Activated naive CD4-positive, alpha-beta T cell treated with Interleukin-2 at 50 U/mL for 16 hours (primary cell): ENCODE results near the gene ATRN.

Experiments
- DNase-seq: peaks from one replicate; pipeline ENCODE4 v3.0.0-alpha.2; 2020

ATRN gene

DNA sequence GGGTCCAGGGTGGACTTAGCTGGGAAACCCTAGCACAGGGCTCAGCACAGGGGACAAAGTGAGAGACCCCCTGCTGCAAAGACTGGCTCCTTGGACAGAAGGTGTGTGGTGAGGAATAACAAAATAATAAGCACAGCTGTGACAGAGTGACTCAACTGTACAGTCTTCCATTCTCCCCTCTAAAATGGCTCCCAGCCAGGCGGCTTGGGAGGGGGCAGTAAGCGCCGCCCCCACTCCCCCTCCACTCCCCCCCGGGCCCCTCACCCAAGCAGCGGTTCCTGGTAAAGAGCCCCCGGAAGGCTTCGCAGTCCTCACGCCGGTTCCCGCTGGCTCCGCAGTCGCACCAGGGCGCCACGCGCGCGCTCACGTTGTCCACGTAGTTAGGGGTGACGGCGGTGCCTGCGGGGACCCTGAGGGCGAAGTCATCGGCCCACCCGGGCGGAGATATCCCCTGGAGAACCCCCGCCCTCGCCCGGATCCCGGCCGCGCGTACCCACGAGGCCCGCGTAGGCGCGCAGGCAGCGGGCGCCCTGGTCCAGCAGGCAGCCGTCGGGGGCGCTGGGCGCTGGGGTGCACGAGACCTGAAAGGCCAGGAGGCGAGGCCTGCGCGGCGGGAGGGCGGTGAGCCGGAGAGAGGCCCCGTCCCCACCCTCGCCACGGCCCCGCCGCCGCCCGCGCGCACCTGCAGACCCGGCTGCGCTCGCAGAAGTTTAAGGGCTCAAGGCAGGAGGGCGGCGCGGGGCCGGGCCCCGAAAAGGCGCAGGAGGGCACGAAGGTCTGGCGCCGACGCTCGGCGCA is 189.6 kb downstream of the ATRN start:
- DNase-seq: no peak

- DNase-seq: no peak
Observed at GRCh38 chr20:3661060-3661813, 190.4 kb downstream of the ATRN start.

GRCh38 chr20:3661814-3662665 is 191.2 kb downstream of the ATRN start:
- DNase-seq: no peak

DNA sequence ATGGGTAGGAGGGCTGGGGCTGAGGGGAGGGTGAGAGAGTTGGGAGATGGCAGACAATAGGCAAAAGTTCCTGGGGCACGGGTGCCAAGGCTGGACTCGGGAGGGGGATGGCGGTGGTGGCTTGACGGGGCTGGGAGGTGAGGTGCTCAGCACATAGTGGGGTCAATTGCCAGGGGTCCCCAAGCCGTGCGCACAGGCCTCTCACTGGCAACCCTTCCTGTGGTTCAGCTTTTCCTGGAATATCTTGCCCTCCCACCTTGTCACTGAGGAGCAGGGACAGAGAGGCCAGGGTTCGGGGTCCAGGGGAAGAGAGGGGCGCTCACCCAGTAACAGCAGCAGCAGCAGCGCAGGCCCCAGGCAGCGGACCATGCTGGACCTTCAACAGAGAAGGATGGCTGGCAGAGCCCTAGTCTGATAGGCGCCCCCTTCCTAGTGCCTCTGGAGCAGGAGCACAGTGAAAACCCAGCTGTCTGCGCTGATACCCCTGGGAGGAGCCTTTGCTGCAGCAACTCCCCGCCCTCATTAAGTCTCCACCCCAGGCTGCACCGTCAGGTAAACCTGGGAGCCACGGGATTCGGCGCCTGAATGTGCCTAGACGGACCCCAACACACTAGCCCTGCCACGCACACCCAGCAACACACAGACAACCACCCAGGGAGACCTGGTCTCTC is 192.3 kb downstream of the ATRN start, which contains the start of gene GFRA4:
GFRA4 (minus strand) TSS at position 369 of the 671 bp plus-strand sequence; CDS start at position 369, 0 bp downstream.
- no peak for DNase-seq

DNA sequence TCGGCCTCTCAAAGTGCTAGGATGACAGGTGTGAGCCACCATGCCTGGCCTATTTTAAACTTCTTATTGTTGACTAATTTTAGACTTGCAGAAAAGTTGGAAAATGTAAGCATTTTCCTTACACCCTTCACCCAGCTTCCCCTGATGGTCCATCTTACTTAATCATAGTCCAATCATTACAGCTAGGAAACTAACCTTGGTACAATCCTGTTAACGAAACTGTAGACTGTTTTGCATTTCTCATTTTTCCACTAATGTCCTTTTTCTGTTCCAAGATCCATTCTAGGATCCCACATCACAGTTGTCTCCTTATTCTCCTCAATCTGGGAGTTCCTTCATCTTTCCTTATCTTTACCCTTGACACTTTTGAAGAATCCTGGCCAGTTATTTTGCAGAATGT is 193.0 kb downstream of the ATRN start:
- DNase-seq: no peak

DNA sequence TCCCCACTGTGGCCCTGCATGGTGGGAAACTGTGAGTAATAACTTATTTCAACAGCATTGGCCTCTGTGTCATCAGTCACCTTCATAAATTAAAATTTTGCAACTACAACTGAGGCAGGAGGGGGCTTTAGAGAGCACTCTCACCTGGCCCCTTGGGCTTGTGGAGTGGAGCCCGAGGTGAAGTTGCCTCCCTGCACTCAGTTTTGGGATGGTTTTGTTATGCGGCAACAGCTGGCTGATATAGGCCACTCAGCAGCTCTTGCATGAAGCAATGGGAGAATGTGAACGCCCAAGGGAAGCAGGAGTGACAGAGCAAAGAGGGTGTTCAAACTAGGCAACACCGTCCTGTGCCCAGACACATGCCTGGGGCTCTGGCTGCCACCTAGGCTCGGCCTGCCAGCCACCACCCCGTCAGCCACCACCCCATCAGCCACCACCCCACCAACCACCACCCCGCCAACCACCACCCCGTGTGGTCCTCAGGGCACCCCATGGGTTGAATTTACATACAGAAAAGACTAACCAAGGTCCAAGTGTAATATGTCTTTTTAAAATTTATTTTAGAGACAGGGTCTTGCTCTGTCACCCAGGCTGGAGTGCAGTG is 196.7 kb downstream of the ATRN start:
- no peak for DNase-seq

DNA sequence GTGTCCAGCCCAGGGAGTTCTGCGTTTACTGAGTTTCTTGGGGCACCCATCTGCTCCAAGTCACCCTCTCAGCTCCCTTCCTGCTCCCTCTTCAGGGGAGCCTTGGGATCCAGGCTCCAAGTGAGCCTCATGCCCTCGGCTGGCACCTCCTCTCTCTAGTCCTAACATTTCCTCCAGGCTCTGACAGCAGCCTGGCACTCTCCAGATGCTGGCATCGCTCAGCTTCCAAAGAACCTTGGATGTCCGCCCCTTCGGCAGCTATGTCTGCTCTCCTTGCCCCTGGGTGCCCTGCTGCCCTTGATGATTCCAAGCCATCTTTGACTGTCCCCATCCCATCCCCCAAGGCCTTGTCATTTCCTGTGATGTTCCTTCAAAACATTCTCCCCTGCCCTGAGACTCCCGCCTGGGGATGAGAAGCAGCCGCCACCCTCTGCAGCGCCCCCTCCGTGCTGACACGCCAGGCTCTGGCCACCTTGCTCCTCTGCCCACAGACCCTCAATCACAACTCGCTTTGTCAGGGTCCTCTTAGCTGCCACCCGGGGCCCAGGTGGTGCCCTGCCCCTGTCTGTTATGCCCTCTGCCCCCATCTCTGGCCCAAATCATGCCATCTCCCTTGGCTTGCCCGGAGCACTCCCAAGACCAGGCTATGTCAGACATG is 199.0 kb downstream of the ATRN start:
- DNase-seq: no peak

DNA sequence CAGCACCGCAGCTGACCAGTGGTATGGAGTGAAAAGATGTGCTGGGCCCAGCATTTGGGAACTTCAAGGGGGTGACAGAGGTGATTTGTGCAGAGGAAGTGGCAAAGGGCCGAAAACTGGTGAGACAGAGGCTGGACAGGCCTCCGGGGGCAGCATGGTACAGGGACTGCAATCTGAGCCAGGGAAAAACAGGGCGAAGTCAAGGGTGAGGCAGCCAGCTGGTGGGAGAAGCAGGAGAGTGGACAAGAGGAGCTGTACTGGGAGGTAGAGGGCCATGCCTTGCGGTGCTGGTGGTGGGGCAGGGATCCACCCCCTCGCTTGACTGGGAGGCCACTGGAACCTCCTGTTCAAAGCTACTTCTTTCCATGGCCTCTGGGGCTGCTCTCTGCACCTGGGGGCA is 199.7 kb downstream of the ATRN start:
- DNase-seq: no peak

GRCh38 chr20:3670945-3671344 is 200.1 kb downstream of the ATRN start:
- DNase-seq: no peak

- no peak for DNase-seq
Observed at GRCh38 chr20:3671986-3672546, 201.2 kb downstream of the ATRN start.

DNA sequence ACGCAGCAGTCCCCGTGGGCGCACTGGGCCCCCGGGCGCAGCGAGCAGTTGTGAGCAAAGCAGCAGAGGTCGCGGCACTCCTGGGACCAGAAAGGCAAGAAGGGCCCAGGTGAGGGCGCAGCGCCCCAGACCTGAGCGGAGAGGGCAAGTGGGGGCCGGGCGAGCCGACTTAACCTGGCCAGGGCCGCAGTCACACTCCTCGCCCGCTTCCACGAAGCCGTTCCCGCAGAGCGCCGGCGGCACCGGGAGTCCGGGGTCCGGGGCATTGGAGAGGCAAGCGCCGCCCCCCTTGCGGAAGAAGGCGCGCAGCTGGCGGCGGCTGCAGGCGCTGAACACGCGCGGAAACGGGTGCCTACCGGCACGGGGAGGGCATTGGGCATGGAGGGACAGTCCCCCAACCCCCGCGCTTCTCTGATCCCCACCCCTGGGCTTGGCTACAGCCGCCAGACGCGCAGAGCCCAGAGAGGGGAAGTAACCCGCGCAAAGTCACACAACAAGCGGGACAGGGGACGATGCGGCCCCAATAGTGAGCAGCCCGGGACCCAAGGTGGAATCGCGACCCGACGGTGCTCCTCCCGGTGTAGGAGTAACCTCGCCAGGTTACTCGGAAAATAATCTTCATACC is 201.8 kb downstream of the ATRN start:
- peak; percentile 4 for DNase-seq

DNA sequence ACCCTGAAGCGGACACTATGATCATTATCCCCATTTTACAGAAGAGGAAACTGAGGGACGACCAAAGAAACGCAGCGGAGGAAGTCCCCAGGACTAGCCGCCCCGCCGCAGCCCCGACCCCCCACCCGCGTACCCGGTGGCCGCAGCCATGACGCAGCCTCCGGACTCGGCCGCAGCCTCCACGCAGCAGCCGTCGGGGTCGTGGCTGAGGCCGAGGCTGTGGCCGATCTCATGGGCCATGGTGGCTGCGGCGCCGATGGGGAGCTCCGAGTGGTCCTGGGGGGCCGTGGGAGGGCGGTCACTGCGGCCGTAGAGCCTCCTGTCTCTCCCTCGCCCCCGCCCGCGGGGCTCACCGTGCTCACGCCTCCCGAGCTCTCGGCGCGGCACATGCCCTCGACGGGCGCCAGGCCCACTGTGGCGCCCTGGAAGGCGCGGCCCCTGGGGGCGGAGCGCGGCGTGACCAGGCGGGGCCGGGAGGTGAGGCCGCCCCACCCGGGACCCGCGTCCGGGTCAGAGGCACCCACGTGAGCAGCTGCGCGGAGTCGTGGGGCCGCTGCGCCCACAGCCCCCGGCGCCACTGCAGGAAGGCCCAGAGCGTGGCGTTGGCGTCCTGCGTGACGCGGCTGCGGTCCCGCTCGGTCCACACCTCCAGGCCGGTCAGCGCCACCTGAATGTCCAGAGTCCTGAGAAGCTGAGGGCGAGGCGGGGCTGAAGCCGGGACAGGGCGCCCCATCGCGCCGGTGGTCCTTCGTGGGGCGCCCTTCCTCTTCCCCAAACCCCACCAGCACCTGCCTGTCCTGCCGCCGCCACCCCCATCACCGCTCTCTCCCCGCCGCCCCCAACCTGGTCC is 202.6 kb downstream of the ATRN start:
- DNase-seq: no peak

GRCh38 chr20:3674447-3674846 is 203.6 kb downstream of the ATRN start:
- no peak for DNase-seq

DNA sequence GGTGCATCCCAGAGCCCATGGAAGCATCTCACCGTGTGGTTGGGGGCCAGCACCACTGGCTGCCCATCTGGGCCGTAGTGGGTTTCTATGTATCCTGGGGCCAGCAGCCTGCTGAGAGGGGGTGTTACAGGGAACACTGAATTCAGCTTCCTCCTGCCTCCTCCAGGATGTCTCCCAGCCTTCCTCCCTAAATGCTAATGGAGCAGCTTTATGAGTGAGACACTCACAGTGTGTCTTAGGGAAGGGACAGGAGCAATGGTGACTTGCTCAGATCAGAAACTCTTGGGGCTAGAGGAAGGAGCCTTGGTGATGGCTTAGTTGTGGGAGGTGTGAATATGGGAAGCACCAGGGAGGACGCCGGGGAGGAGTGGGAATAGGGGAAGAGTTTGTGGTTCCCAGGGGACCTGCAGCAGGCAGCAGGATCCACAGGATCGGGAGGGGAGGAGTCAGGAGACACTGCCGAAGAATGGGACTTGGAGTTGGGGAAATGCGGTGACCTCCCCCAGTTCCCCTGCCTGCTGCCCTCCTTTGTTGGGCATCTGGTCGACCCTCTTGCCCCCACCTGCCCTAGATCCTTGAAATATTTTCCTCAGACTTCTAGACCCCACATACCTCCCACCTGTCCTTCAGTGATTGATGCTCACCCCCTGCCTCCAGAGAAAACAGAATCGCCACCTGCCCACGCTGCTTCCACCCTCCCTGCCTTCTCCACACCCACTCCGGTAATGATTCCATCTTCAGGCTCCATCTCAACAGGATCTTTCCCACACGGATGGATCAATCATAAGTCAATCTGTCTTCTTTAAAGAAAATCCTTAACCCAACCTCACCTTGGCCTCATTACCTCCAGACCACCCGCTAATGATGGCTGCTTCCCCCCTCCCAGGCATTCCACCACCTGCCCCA is 204.4 kb downstream of the ATRN start:
- no peak for DNase-seq

DNA sequence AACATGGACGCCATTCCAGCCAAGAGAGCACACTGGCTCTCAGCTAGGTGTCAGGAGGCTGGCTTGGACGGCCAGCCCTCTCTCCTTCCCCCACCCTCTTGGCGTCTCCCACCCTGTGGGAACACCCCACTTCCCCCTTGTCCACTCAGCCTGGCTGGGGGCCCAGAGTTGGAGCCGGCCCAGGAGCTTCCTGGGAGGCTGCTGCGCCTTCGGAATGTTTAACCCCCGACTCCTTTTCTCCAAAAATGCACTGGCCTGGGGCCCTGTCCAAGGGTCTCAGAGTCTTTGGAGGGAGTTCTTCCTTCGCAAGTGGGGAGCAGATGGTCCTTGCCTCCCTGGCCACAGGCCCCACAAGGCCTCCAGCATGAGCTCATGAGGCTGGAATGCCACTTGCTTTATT is 206.9 kb downstream of the ATRN start:
- no peak for DNase-seq

DNA sequence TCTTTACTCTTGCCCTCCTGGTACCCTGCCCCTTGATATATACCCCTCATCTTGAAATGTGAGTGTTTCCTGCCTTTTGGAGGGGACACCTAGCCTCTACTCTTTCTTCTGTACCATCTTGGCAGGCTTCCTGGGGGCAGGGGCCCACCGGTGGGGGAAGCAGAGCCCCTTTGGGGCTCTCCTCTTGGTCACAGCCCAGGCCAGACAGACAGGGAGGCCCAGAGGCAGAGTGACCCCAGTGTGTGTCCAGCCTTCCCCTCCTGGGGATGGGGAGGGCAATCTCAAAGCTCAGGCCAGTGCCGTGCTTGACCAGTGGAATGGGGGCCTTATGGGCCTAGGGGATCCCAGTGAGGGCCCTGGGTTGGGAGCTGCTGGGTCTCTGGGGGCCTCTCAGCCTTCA is 207.4 kb downstream of the ATRN start:
- no peak for DNase-seq

- no peak for DNase-seq
Observed at GRCh38 chr20:3678856-3679720, 208.3 kb downstream of the ATRN start.
